Activated CD4-positive, alpha-beta memory T cell treated with anti-CD3 and anti-CD28 coated beads, Interleukin-2, amount 10 ng/mL, durations not matched to agents 7 days and 5 days (primary cell): ENCODE measurements around the gene SERTAD2. TPM values are rescaled to one million over a fixed set of nuclear protein-coding genes. Genes with fewer than 3 reads are reported as not detected.

Experiments
- CTCF ChIA-PET: fragments of 350-600 bp; sonication (Branson Sonifier 250); formaldehyde crosslinking; loops from one replicate; lab custom pipeline; 2021; ENCODE audit warnings: antibody characterized with exemption, inconsistent platforms; lab: Charles Lee
- POLR2A ChIA-PET: fragments of 350-600 bp; sonication (Branson Sonifier 250); formaldehyde crosslinking; loops from one replicate; lab custom pipeline; 2021; ENCODE audit warnings: antibody characterized with exemption; lab: Charles Lee
- DNase-seq: peaks from one replicate; pipeline ENCODE4 v3.0.0-alpha.2; 2020
- H3K27ac Mint-ChIP-seq: one replicate; pipeline ENCODE4 v1.8.0; 2021; ENCODE audit warnings: mild to moderate bottlenecking, mixed read lengths
- H3K27me3 Mint-ChIP-seq: one replicate; pipeline ENCODE4 v1.8.0; 2021; ENCODE audit warnings: mixed read lengths
- H3K36me3 Mint-ChIP-seq: one replicate; pipeline ENCODE4 v1.8.0; 2021; ENCODE audit warnings: low read depth, mixed read lengths
- H3K4me1 Mint-ChIP-seq: one replicate; pipeline ENCODE4 v1.8.0; 2021; ENCODE audit warnings: mixed read lengths
- H3K4me3 Mint-ChIP-seq: one replicate; pipeline ENCODE4 v1.8.0; 2021; ENCODE audit warnings: mild to moderate bottlenecking, mixed read lengths
- H3K9me3 Mint-ChIP-seq: one replicate; pipeline ENCODE4 v1.8.0; 2021; ENCODE audit warnings: mixed read lengths
- total RNA-seq, 2 experiments: library from RNA; stranded (reverse); gene quantifications; one replicate each; pipeline ENCODE4 v1.2.3, GENCODE V29; 2021

SERTAD2 gene
- total RNA-seq, 2 experiments from 2014 or later = 16.2 to 17.5 TPM

GRCh38 chr2:64667535-64667934, 13.8 kb upstream of the SERTAD2 start:
- Mint-ChIP-seq H3K4me3 (no peak overlapping the region), H3K4me1 (peaks cover 18% of the 10 kb centered on the region), H3K36me3 (no peaks in the 10 kb centered on the region), H3K27me3 (peaks cover 3% of the 10 kb centered on the region), H3K9me3 (no peaks in the 10 kb centered on the region), H3K27ac (peak overlapping the region; percentile 3)
- ChIA-PET POLR2A (interaction anchor here (0.8 to 3.1 kb wide), 3 partner anchors 13 to 84 kb away, joined by 3 to 23 read pairs (median 5); partner anchors contain the start of gene SERTAD2), CTCF (interaction anchor here (1.0 to 2.7 kb wide), 3 partner anchors 10 to 83 kb away, joined by 3 to 9 read pairs (median 3); no protein-coding TSS in a partner anchor)
- no peak for DNase-seq

- H3K36me3 Mint-ChIP-seq = no peaks in the 10 kb centered on the region
- H3K27ac Mint-ChIP-seq = peak overlapping the region; percentile 3
- ChIA-PET POLR2A (interaction anchor here (0.8 to 3.1 kb wide), 4 partner anchors 12 to 86 kb away, joined by 3 to 23 read pairs (median 4); partner anchors contain the start of gene SERTAD2), CTCF (interaction anchor here (1.0 to 2.7 kb wide), 3 partner anchors 10 to 84 kb away, joined by 3 to 9 read pairs (median 3); no protein-coding TSS in a partner anchor)
- peaks cover 3% of the 10 kb centered on the region for H3K27me3 Mint-ChIP-seq
- H3K9me3 Mint-ChIP-seq = no peaks in the 10 kb centered on the region
- H3K4me1 Mint-ChIP-seq = peaks cover 18% of the 10 kb centered on the region
- DNase-seq = no peak
- H3K4me3 Mint-ChIP-seq = no peak overlapping the region
These were observed 13.2 kb upstream of the SERTAD2 start for GRCh38 chr2:64666810-64667438.

DNA sequence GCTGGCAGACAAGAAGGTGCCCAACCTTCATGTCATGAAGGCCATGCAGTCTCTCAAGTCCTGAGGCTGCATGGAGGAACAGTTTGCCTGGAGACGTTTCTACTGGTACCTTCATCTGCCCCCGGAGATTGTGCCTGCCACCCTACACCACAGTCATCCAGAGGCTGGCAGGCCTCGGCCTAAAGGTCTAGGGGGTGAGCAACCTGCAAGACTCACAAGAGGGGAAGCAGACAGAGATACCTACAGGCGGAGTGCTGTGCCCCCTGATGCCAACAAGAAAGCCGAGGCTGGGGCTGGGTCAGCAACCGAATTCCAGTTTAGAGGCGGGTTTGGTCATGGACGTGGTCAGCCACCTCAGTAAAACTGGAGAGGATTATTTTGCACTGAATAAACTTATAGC, 12.0 kb upstream of the SERTAD2 start:
- no peak for DNase-seq
- ChIA-PET POLR2A (interaction anchor here (0.6 kb wide), 1 partner anchor 458 kb away, joined by 4 read pairs; no protein-coding TSS in a partner anchor), CTCF (interaction anchor here (1.1 to 3.6 kb wide), 2 partner anchors 12 to 16 kb away, joined by 3 to 26 read pairs; partner anchors contain the start of gene SERTAD2)
- Mint-ChIP-seq H3K27me3 (peaks cover 3% of the 10 kb centered on the region), H3K4me3 (no peak overlapping the region), H3K4me1 (peaks cover 18% of the 10 kb centered on the region), H3K27ac (no peak overlapping the region), H3K9me3 (no peaks in the 10 kb centered on the region), H3K36me3 (no peaks in the 10 kb centered on the region)

DNA sequence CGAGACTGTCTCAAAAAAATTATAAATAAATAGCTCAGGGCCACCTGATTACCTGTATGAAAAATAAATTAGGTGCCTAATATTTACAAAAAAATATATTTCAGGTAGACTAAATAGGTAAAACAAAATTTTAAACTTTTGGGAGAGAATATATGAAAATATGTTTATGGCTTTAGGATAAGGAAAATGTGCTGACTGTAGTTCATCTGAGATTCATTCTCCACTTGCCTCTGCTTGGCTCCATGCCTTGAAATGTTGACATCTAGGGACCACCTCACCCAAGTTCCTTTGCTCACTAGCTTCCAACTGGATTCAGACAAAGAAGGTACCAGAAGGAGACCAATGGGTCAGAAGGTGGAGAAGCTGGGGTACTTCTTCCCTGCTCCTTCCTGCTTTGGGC, 9.7 kb upstream of the SERTAD2 start:
- peaks cover 5% of the 10 kb centered on the region for H3K27me3 Mint-ChIP-seq
- no peak overlapping the region for H3K27ac Mint-ChIP-seq

DNA sequence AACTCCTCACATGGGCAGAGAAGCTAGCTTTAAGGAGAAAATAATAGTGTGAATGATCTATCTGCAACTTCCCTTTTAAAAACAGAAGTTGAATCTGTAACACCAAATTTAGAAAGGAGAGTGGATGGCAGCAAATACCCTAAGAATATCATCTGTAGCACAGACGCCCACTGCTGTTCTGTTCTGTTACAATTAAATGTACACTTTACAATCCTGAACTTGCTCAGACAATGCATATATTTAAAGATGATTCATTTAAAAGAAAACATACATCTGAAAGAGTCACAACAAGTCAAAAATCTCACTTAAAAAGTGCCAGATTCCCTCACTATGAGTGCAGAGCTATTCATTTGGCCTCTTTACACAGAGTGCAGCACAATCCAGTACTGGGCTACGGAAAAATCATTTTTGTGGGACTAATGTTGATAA, 8.0 kb upstream of the SERTAD2 start:
- Mint-ChIP-seq H3K9me3 (no peaks in the 10 kb centered on the region), H3K36me3 (no peaks in the 10 kb centered on the region), H3K27me3 (peaks cover 8% of the 10 kb centered on the region), H3K4me3 (no peak overlapping the region), H3K4me1 (peaks cover 4% of the 10 kb centered on the region), H3K27ac (no peak overlapping the region)
- ChIA-PET POLR2A (interaction anchor here (4.0 kb wide), 1 partner anchor 8 kb away, joined by 32 read pairs; the partner anchor contains the start of gene SERTAD2), CTCF (interaction anchor here (0.8 to 1.4 kb wide), 3 partner anchors 16 to 21 kb away, joined by 3 to 7 read pairs (median 3); no protein-coding TSS in a partner anchor)
- DNase-seq = no peak

More for the DNA sequence above, 9.7 kb upstream of the SERTAD2 start:
- ChIA-PET POLR2A (interaction anchor here (4.0 kb wide), 1 partner anchor 9 kb away, joined by 32 read pairs; the partner anchor contains the start of gene SERTAD2), CTCF (interaction anchor here (0.9 to 3.6 kb wide), 4 partner anchors 10 to 73 kb away, joined by 3 to 26 read pairs (median 3); partner anchors contain the start of gene SERTAD2)
- no peak for DNase-seq
- H3K4me3 Mint-ChIP-seq = no peak overlapping the region
- no peaks in the 10 kb centered on the region for H3K9me3 Mint-ChIP-seq
- peaks cover 18% of the 10 kb centered on the region for H3K4me1 Mint-ChIP-seq
- no peaks in the 10 kb centered on the region for H3K36me3 Mint-ChIP-seq

GRCh38 chr2:64659252-64659651, 5.5 kb upstream of the SERTAD2 start:
- Mint-ChIP-seq H3K4me1 (peaks cover 17% of the 10 kb centered on the region), H3K27me3 (peaks cover 15% of the 10 kb centered on the region), H3K36me3 (no peaks in the 10 kb centered on the region), H3K9me3 (no peaks in the 10 kb centered on the region), H3K4me3 (no peak overlapping the region), H3K27ac (no peak overlapping the region)
- no peak for DNase-seq
- CTCF ChIA-PET = interaction anchor here (1.5 kb wide), 1 partner anchor 13 kb away, joined by 4 read pairs; no protein-coding TSS in a partner anchor
- POLR2A ChIA-PET = no interaction called here

DNA sequence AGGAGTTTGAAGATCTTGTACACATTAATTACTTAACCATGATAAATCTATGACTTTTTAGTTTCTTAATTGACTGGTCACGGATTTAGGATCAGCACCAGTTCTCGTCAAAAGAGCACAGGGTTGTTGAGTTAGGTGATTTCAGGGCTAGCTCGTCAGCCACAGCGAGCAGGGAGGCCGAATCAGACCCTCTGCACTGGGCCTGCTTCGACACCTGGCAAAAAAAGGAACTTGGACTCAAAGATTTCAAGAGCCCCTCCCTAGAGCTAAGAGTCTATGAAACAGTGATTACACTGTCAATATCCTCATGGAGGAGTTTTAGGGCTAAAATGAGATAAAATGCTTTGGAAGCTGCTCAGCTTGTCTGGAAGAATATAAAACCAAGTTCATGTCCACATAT, 4.6 kb upstream of the SERTAD2 start:
- ChIA-PET CTCF (no interaction called here), POLR2A (interaction anchor here (1.2 kb wide), 1 partner anchor 51 kb away, joined by 3 read pairs; no protein-coding TSS in a partner anchor)
- no peak for DNase-seq
- Mint-ChIP-seq H3K36me3 (no peaks in the 10 kb centered on the region), H3K9me3 (no peaks in the 10 kb centered on the region), H3K4me1 (peaks cover 17% of the 10 kb centered on the region), H3K27me3 (peaks cover 12% of the 10 kb centered on the region), H3K4me3 (no peak overlapping the region), H3K27ac (no peak overlapping the region)

DNA sequence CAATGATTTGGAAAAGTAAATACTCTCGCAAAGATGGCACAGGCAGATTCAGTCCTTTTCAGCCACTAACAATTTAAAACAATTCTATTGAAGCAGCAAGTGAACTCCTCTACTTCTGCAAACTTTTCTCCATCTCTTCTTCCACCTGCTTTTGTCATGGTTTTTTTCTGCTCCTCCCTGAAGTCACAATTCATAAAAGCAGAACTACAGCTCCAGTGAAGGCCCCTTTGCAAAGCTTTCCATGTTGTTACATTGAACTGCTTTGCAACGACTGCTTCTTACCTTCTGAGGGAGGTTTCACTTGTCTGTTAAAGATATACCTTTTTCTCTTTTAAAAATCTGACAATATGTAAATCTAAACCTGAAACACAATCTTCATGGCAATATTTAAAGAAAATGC, 3.7 kb upstream of the SERTAD2 start:
- ChIA-PET POLR2A (interaction anchor here (1.2 kb wide), 1 partner anchor 50 kb away, joined by 3 read pairs; no protein-coding TSS in a partner anchor), CTCF (interaction anchor here (1.0 to 1.3 kb wide), 2 partner anchors 10 to 11 kb away, joined by 3 read pairs; no protein-coding TSS in a partner anchor)
- no peak for DNase-seq
- Mint-ChIP-seq H3K4me1 (peaks cover 21% of the 10 kb centered on the region), H3K4me3 (no peak overlapping the region), H3K27ac (no peak overlapping the region), H3K9me3 (no peaks in the 10 kb centered on the region), H3K36me3 (peaks cover 4% of the 10 kb centered on the region), H3K27me3 (peaks cover 12% of the 10 kb centered on the region)

DNA sequence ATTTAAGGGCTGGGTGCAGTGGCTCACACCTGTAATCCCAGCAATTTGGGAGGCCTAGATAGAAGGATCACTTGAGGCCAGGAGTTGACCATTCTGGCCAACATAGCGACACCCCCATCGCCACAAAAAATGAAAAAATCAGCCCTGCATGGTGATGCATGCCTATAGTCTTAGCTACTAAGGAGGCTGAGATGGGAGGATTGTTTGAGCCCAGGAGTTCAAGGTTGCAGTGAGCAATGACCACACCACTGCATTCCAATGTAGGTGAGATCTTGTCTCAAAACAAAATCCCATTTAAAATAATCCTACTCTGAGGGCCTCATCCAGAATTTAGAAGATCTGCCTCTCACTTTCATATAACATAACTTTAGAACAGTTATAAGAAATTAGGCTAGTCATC, 2.7 kb upstream of the SERTAD2 start:
- no peak for DNase-seq
- Mint-ChIP-seq H3K36me3 (peaks cover 4% of the 10 kb centered on the region), H3K4me1 (peaks cover 31% of the 10 kb centered on the region), H3K27ac (no peak overlapping the region), H3K4me3 (no peak overlapping the region), H3K9me3 (no peaks in the 10 kb centered on the region), H3K27me3 (peaks cover 12% of the 10 kb centered on the region)
- CTCF ChIA-PET = interaction anchor here (0.9 to 7.5 kb wide), 4 partner anchors 12 to 94 kb away, joined by 3 to 91 read pairs (median 30); no protein-coding TSS in a partner anchor
- POLR2A ChIA-PET = interaction anchor here (3.7 to 6.4 kb wide), 4 partner anchors 7 to 94 kb away, joined by 23 to 87 read pairs (median 48); no protein-coding TSS in a partner anchor

- POLR2A ChIA-PET = interaction anchor here (1.0 to 6.4 kb wide), 8 partner anchors 8 to 816 kb away, joined by 3 to 87 read pairs (median 21); no protein-coding TSS in a partner anchor
- Mint-ChIP-seq H3K4me1 (peaks cover 35% of the 10 kb centered on the region), H3K36me3 (peaks cover 4% of the 10 kb centered on the region), H3K9me3 (no peaks in the 10 kb centered on the region), H3K27me3 (peaks cover 12% of the 10 kb centered on the region), H3K4me3 (no peak overlapping the region), H3K27ac (no peak overlapping the region)
- DNase-seq = no peak
- CTCF ChIA-PET = interaction anchor here (0.8 to 7.5 kb wide), 11 partner anchors 8 to 325 kb away, joined by 3 to 91 read pairs (median 15); no protein-coding TSS in a partner anchor
These were observed 2.2 kb upstream of the SERTAD2 start for GRCh38 chr2:64655873-64656272.

DNA sequence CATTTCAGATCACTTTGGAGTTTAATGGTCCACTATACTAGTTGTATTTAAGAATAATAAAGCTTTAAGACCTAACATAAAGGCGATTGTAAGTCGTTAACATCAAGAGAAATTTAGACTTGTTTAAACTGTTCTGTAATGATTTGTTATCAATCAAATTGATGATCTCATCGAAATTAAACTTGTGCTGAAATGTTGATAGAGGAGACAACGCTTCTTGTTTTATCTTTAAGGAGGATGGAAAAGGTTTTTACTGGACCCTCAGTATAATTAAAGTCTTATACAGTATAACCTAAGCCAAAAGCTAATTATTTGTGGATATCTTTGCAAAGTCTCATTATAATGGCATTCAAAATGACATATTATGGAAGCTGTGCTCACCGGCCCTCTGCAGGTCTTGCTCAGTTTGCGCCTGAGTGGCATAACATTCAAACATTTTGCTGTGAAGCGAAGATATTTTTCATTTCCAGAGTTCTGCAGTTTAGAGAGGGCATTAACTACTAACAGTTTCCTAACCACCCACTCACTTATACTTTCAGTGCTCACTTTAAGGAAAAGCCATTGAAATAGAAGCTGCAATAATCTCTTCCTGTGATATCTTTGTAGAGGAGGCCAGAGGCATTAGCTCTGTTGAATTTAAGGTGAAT, 1.4 kb upstream of the SERTAD2 start:
- Mint-ChIP-seq H3K4me3 (peak overlapping the region; percentile 78), H3K27ac (no peak overlapping the region), H3K4me1 (peaks cover 41% of the 10 kb centered on the region), H3K9me3 (no peaks in the 10 kb centered on the region), H3K36me3 (peaks cover 4% of the 10 kb centered on the region), H3K27me3 (peaks cover 12% of the 10 kb centered on the region)
- POLR2A ChIA-PET = interaction anchor here (0.9 to 6.4 kb wide), 12 partner anchors 8 to 815 kb away, joined by 3 to 87 read pairs (median 21); partner anchors contain the start of gene AFTPH
- peak; percentile 33 for DNase-seq
- CTCF ChIA-PET = interaction anchor here (0.5 to 7.5 kb wide), 23 partner anchors 9 to 325 kb away, joined by 3 to 91 read pairs (median 5); partner anchors contain the start of gene AFTPH
